Measurements from ENCODE around the gene TMEM123.
"Not testable (repeated sequence)": the region's sequence is repeated elsewhere in the genome, so short reads cannot be mapped to it uniquely, and the experiment has no call there.

TMEM123 gene

GRCh38 chr11:102396708-102397563, 55.6 kb downstream of the TMEM123 start:
- DNase-seq (ENCODE audit: low read depth in 2 of 2), result no peak

GRCh38 chr11:102395720-102396393, 56.7 kb downstream of the TMEM123 start:
- no peak for DNase-seq (ENCODE audit: low read depth in 2 of 2)

- no peak for DNase-seq (ENCODE audit: low read depth in 2 of 2)
These were observed 59.3 kb downstream of the TMEM123 start for GRCh38 chr11:102393272-102393730.

- DNase-seq (ENCODE audit: low read depth in 2 of 2), result no peak
These were observed 60.9 kb downstream of the TMEM123 start for GRCh38 chr11:102391549-102392237.

GRCh38 chr11:102390667-102391465, 61.7 kb downstream of the TMEM123 start:
- DNase-seq (ENCODE audit: low read depth in 2 of 2), result peak; percentile 25 to 28

- no peak for DNase-seq (ENCODE audit: low read depth in 2 of 2)
These were observed 63.3 kb downstream of the TMEM123 start for GRCh38 chr11:102389253-102389652.

- DNase-seq (ENCODE audit: low read depth in 2 of 2), result no peak
These were observed 65.4 kb downstream of the TMEM123 start for GRCh38 chr11:102387043-102387781.

GRCh38 chr11:102386136-102386734, 66.3 kb downstream of the TMEM123 start:
- DNase-seq (ENCODE audit: low read depth in 2 of 2), result no peak

- DNase-seq (ENCODE audit: low read depth in 2 of 2), result no peak
These were observed 67.2 kb downstream of the TMEM123 start for GRCh38 chr11:102385085-102386007.

- DNase-seq (ENCODE audit: low read depth in 2 of 2), result no peak
These were observed 68.0 kb downstream of the TMEM123 start for GRCh38 chr11:102384419-102385079.

GRCh38 chr11:102383839-102384238, 68.7 kb downstream of the TMEM123 start:
- DNase-seq (ENCODE audit: low read depth in 2 of 2), result no peak

GRCh38 chr11:102382384-102382783, 70.2 kb downstream of the TMEM123 start:
- DNase-seq (ENCODE audit: low read depth in 2 of 2), result no peak

GRCh38 chr11:102378818-102379217, 73.7 kb downstream of the TMEM123 start:
- no peak for DNase-seq (ENCODE audit: low read depth in 2 of 2)

- no peak for DNase-seq (ENCODE audit: low read depth in 2 of 2)
These were observed 74.7 kb downstream of the TMEM123 start for GRCh38 chr11:102377891-102378290.

- DNase-seq (ENCODE audit: low read depth in 2 of 2), result no peak
These were observed 76.7 kb downstream of the TMEM123 start for GRCh38 chr11:102375720-102376399.

- DNase-seq (ENCODE audit: low read depth in 2 of 2), result not testable (repeated sequence)
These were observed 77.7 kb downstream of the TMEM123 start for GRCh38 chr11:102374633-102375424.

GRCh38 chr11:102368472-102368871, 84.1 kb downstream of the TMEM123 start:
- DNase-seq (ENCODE audit: low read depth in 2 of 2), result no peak
